GM21529 (cell line): ENCODE measurements around the gene EFNB2.

Experiments used
- ATAC-seq: cut with Tn5 transposase; IDR thresholded peaks from one replicate; pipeline ENCODE4 v1.9.1; 2021; ENCODE audit not compliant: unreplicated experiment

The EFNB2 gene

DNA sequence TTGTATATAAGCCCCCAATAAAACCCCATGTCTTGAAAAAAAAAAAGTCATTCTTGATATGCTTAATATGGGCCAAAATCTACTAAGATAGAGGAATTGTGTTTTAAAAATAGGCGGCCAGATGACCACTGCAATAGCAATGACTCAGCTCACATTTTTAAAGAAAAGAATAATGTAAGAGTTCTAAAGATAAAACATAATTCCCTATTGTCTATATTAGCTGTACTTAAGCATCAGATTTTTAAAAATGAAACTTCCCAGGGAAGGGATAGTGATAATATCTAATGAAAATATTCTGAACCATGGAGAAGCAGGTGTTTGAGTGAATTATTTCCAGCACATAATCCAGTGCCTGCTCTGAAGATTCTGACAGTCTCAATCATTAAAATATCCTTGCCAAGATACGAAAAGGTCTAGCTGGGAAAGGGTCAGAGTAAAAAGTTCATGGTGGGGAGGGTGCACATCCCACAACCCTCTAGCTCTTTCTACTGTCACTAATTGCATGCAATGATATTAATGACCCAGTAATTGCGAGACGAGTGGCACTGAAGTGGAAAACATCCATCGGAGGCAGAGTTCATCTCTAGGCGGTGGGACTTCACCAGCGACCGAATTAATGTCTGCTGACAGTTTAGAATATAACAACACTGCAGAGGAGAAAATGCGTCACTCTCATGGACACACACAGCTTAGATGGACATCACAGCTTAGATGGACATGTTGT is 31.6 kb downstream of the EFNB2 start:
- ATAC-seq, result no peak

DNA sequence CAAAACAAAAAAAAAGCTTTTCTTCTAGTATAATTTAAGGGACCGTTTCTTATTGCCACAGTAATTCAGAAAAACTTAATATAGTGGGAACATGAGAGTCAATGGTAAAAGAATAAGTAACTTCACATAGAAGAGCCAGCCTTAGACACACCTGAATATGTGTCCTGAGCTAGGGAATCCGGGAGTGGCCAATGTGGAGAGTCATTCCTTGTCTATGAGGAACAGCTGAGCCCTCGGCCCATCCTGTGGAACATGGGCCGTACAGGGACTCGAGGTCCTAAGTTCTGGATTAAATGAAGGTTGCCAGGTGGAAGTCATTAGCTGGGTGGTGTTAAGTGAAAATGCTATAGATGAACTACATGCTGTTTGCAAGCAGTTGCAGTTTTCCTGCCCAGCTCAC is 32.2 kb downstream of the EFNB2 start:
- ATAC-seq, result no peak

DNA sequence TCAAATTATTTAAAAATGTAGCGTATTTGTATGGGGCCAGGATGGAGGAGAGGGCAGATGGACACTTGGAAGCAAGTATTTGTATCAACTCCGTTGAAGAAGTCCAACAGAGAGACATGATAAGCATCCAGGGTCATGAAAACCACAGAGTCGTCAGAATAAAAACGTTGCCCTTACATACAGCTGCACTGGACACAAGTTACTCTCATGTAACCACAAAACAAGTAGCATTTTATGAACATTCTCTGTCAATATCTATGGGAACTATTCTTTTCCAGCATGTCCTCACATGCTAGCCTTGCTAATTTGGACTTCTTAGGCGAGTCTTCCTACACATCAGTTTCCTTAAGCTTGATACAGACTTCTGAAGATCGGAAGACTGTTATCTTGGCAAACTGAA is 35.0 kb downstream of the EFNB2 start:
- ATAC-seq, result no peak

DNA sequence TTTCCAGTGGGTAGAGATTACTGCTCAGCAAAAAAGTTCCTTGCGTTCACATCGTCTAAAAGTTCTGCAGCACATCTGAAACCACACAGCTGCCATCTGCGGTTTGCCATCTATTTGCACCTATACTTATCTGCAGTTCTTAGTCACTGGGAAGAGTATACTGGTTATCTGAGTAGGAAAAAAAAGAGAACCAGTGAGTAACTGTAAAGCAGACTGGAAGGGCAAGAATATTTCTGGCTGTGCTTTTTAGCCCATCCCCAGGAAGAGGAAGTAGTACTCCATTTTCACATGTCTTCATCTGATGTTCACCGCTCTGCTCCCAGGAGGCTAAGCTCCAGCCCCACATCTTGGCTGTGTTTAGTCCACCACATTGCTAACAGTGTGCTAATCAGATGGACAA is 35.6 kb downstream of the EFNB2 start:
- ATAC-seq, result peak; percentile 63

DNA sequence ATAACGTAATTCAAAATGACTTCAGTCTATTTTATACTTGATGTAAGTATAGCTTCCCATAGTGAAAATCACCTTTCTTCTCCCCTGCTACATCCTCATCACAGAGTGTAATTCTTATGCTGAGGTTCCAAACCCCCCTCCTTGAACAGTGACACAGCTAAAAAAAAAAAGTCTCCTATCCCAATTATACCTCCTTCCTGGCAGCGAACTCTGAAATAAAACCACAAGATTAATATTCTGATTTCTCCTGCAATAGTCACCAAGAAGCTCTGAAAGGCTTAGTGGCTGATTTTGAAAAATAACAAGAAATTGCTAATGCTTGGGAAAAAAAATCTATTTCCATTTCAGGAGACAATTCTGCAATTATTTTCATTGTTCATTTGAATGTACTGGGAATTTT is 36.3 kb downstream of the EFNB2 start:
- ATAC-seq, result no peak

DNA sequence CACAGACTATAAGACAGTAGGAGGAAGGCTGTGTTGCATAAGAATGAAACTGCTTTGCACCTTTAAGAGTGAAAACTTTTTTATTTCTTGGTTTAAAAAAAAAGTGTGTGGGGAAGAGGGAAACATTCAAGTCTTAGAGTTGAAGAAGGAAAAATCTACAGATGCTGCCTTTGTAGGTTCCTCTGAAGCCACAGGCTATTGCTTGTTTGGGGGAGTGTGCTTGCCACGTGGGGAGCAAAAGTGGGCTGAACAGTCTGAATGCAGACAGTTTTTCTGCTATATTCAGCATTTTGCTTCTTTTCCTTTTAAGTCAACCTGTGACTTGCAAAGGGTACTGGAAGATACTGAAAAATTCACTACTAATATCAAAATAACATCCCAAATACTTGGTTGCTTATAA is 36.9 kb downstream of the EFNB2 start:
- ATAC-seq, result no peak

DNA sequence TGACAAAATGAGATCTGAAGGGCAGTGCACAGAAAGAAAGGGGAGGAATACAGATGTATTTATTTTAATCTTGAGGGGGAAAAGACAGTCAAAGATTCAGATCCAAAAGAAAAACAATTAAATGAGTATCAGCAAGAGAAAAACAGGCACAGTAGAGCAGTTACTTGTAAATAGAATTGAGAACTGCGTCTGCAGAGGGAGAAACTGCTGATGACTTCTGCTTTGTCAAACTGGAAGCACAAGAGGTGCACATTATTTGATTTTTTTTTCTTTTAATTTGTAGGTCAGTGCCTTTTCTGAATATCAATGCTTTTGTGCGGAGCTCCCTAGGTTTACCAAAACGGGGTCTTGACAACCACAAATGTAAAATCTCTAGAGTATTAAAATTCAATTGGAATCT is 37.3 kb downstream of the EFNB2 start:
- no peak for ATAC-seq

DNA sequence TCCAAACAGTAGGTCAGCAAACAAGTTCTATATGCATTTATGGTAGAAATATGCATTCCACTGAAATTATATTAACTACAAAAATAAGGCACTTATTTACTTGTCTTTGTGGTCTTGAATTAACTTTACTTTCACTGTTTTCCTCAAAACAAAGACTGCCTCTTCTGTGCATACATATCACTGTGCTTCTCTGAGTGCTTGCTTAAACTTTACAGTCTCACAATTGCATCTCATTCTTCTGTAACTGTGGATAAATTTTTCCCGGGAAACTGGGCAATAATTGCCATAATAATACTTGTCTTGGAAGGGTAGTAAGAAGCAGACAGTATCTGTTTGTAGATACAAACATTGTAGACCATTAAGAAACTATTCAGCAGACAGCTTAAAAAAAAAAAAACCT is 38.4 kb downstream of the EFNB2 start:
- no peak for ATAC-seq

DNA sequence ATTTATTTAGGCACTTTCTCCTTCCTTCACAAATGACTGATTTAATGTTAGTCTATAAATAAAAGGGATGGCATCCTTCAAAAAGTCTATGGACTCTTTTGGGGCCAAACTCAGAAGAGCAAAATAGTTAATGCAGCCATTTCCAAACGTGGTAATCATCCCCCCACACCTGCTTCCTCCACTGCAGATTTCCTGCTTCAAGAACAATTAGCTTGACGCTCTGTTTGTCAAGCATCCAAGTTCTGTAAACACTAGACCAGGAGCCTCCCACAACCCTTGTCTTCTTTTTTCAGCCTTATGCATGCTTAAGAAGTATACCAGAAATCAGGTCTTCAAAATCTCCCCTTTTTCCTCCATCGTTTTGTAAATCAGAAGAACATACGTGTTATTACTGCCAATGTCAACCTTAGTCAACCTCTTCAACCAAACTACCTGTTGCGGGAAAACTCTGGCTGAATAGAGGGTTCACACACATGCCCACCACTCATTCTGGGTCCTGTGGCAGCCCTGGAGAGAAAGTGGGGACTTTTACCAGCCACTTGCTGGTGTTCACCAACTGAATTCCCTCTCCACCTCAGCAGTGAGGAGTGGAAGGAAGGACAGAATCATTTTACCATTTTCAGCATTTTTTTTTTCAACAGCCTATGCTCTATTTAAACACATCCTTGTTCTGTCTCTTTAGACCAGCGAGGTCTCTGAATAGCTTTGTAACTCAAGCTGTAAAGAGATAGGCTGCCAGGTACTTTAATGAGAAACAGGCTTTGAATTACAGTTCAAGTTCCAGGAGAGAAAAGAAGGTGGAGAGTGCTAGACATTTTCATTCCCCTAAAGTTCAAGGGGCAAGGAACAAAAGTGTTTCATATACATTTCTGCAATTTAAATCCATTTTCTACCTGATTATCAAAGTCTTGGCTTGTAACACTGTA is 39.1 kb downstream of the EFNB2 start:
- no peak for ATAC-seq

DNA sequence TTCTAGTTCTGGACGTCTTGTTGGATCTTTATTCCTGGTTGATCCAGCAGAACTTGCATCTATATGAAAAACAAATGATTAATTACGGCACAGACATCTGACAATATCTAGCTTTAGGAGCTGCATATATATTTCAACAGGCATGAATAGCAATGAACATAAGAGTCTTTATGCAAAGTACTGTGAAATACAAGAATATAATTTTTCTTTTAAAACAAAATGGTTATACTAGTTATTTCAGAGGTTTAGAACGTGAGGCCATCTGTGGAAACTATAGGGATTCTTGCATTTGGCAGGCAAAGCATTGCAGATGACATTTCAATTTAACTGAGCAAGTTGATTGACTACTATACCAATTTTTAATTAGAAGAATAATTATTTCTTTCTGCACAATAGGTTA is 40.5 kb downstream of the EFNB2 start:
- no peak for ATAC-seq

DNA sequence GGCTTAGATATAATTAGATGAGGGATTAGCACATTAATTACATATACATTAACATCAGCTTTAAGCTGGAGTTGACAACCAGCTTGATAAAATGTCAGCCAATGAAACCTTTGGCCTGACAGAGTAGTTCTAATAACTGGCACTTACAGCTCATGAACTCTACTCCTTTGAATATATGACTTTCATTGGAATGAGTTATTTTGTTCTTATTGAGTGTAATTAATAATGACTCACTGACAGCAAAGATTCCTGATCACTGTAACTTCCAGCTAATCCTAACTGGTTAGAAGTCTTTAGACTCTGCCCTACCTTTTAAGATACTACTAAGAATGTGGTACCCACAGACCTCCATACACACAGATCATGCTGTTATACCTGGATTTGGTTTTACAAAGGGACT is 41.0 kb downstream of the EFNB2 start:
- ATAC-seq, result no peak

DNA sequence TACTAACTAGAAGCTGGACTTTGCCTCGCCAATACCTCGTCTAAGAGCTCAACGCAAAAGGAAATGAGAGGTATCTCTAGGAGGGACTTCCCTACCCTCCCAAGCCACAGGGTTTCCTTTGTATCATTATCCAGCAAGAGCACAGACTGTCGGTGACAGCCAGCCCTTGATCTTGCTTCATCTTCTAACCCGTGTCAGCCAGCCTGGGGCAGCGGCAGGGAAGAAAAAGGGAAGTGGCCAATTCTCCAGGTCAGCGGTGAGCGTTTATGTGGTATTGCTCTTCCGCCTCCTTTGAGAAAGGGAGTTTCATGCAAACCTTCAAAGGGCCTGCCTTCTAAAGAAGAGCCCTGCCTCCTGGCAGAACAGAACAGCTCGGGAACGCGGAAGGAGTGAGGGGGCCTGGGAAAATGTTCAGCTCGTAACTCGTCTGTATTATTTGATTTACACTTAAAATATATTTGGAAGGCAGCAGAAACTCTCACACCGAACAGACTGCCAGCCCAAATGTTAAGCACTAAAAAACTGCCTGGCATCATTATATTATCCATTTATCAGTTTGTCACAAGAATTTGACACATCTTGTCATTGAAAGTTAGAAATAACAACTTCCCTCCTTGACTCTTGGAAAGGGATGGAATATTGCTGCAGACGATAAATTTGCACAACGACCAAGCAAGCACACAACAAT is 41.8 kb downstream of the EFNB2 start:
- peak; percentile 83 for ATAC-seq

DNA sequence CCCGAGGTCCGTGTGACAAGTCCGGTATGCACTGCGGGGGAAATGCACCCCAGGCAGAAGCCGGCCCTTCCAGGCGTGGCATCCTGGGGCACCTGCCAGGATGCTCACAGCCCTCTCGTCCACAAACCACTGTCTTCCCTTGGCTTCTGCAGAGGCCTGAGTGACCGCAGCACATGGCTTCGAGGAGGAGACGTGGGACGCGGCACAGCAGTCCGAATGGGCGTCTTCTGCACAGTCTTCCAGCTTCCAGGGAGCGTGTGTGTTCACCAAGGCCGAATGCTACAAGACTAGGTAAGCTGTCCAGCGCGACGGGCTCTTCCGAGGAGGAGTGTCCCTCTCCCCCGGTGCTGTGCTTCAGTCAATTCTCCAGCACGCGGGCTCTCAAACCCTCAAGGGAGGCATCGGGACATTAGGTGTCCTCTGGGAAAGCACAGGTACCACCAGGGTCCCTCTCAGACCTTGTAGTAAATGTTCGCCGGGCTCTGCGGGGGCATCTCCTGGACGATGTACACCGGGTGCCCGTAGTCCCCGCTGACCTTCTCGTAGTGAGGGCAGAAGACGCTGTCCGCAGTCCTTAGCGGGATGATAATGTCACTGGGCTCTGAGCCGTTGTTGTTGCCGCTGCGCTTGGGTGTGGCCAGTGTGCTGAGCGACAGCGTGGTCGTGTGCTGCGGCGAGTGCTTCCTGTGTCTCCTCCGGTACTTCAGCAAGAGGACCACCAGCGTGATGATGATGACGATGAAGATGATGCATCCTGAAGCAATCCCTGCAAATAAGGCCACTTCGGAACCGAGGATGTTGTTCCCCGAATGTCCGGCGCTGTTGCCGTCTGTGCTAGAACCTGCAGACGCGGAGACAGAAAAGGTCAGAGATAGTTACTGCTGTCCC is 42.6 kb downstream of the EFNB2 start:
- ATAC-seq, result no peak

DNA sequence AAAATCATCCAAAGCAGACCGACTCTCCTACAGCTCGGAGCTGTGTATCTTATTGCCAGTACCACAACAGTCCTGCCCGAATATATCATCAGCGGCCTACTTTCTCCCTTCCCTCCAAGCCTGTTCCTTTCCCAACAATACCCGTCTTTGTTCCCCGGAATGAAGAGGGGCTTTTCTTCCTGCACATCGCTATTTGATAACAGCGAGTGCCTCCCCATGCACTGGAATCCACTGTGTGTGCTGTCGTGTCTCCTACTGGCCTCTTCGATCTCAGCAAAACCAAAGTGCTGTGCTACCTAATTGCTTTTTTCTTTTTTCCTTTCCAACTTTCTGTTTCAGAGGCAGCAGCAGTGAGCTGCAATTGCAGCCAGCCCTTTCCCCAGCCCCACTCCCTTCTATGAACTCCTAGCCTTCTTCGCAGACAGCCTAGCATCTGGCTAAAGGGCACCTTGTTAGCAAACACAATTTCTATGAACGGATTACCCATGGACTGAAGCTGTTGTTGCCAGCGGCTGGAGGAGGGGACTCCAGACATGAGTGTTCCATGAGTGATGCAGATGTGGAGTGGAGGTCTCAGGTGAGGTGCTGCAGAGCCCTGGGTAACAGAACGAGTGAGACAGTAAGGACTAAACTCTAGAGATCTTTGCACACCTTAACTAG is 43.4 kb downstream of the EFNB2 start:
- no peak for ATAC-seq

DNA sequence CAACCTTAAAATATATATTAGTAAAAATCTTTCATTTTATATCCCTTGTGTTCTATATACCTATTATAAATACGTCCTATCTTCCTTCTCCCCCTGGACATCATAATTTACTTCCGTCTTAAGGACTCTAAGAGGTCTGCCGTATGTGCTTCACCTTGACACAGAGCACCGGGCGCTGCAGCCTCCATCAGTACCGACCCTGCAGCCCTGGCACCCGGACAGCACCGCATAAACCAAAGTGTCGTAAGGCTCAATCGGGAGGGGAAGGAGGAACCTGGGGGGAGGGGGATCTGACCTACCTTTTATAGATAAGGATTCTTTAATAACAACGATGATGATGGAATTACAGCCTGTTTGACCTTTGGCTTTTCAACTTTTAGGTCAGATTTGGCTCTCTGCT is 44.0 kb downstream of the EFNB2 start:
- ATAC-seq, result no peak

DNA sequence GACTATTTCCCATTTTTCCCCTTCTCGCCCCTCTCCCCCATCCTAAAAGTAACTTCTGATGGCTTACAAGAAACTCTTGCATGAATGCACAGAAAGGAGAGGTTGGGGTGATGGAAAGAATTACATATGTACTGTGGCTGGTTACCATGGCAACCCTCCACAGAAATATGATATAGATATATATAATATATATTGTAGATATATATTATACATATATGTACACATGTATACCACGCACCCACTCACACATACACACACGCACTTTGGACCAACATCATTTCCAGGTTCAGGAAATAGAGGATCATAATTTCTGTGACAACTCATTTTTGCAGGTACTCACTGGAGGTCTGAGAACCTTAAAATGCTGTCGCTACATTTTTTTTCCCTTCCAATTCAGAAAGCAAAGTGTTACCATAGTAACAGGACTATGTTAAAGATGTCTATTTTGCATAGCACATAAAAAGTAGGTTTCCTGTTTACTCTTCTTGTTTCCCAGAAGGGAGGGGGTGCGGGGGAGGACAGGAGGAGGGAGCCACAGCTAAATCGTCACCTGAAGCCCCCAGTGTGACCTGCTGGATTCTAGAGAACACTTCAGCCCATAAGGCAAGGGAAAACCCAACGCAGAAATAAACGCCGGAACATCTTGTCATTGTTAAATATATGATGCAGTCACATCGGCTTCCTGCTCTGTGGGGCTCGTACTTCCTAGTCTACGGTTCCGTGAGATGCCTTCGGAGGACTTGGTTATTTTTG is 44.7 kb downstream of the EFNB2 start:
- ATAC-seq, result peak; percentile 37

DNA sequence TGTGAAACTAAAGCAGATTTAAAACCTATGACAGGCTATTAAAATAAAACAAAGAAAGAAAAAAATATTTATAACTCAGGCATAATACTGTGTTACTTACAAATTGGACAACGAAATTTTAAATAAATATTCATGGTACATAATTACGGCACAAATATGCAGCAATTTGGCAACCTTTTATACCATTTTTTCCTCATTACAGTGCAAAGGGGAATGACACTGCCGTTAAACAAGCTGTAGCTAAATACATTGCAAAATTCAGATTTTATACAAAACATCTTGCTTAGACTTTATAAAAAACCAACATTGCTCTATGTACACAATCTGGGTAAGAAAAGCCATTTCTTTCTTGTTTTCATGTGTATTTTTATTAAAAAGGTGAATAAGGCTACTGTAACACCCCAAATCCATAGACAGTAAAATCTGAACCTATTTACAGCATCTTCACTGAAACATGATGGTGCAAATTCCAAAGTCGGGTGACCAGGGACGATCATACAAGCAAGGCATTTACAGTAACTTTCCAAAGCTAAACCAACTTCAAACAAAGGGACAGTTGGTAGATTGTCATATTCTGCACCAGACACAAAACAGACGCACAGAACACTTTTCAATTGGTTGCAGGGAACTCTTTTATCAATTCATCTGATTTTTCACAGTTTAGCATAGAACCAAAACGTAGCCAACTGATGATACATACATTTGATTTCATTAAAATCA is 45.5 kb downstream of the EFNB2 start:
- ATAC-seq, result no peak

DNA sequence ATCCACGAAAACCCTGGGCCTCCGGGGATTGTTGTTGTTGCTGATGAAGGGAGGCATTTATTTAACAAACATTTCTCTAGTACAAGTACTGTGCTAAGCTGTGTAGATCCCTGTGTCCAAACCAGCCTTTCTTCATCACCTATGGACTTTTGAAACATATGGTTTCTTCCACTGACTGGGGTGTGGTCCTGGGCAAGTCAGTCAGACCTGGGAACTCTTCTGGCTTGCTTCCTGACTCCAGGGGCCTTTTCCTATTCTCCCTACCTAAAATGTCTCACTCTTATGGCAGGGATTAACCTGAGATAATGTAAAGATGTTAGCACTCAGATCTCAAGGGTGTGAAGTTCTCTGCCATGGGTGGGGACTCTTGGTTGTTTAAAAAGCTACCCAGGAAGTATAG is 46.8 kb downstream of the EFNB2 start:
- no peak for ATAC-seq

DNA sequence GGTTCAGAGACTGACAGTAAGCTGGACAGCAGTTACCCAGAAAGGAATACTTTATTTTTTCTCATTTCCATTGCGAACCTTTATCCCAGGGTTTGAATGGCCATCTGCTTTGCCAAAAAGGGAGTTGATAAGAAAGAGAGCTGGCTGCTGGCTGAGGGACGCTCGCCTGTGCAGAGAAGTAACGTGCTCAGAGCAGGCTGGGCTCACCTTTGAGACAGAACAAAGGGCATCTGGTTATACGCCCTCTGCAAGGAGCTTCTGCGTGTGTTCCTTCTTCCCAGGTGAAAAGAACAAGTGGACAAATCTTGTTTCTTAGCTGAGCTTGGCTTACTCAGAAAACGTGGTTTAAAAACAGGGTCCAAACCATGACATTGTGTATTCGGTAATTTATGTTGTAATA is 47.4 kb downstream of the EFNB2 start:
- ATAC-seq, result no peak
